Measurements from ENCODE around the gene TMEM259.

TMEM259 gene

GRCh38 chr19:1054102-1055027 is 33.4 kb upstream of the TMEM259 start:
- TF ChIP-seq EZH2phosphoT487 (conservative IDR thresholded peaks at IDR 0.05; ENCODE audit: low read length), result no peak
- TF ChIP-seq, protein P1, sequence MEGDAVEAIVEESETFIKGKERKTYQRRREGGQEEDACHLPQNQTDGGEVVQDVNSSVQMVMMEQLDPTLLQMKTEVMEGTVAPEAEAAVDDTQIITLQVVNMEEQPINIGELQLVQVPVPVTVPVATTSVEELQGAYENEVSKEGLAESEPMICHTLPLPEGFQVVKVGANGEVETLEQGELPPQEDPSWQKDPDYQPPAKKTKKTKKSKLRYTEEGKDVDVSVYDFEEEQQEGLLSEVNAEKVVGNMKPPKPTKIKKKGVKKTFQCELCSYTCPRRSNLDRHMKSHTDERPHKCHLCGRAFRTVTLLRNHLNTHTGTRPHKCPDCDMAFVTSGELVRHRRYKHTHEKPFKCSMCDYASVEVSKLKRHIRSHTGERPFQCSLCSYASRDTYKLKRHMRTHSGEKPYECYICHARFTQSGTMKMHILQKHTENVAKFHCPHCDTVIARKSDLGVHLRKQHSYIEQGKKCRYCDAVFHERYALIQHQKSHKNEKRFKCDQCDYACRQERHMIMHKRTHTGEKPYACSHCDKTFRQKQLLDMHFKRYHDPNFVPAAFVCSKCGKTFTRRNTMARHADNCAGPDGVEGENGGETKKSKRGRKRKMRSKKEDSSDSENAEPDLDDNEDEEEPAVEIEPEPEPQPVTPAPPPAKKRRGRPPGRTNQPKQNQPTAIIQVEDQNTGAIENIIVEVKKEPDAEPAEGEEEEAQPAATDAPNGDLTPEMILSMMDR (IDR thresholded peaks at IDR 0.05; ENCODE audit: insufficient read depth, low read length, poor library complexity, severe bottlenecking), result no peak
- H3K4me2 ChIP-seq (ENCODE audit: low read depth, low read length, poor library complexity, severe bottlenecking), result no peak overlapping the region
- no peak overlapping the region for H3K4me3 ChIP-seq (ENCODE audit: insufficient read depth, low read length, poor library complexity, severe bottlenecking)
- H3K79me2 ChIP-seq (ENCODE audit: insufficient read depth, low read length), result no peaks in the 10 kb centered on the region
- no peaks in the 10 kb centered on the region for H4K20me1 ChIP-seq (ENCODE audit: low read depth, low read length)
- no peaks in the 10 kb centered on the region for H3K27me3 ChIP-seq (ENCODE audit: low read length)
- no peak overlapping the region for H3K27ac ChIP-seq (ENCODE audit: low read depth, low read length)
- 0 out of 2 replicates have a peak, but pooled peaks cover 4% of the 10 kb centered on the region for H3F3A ChIP-seq (ENCODE audit: insufficient read depth)
- no peaks in the 10 kb centered on the region for H3K9me2 ChIP-seq (replicated peaks; ENCODE audit: insufficient read depth, low read length)
- H2AFZ ChIP-seq (ENCODE audit: low read depth, low read length, severe bottlenecking), result no peak overlapping the region
- no peaks in the 10 kb centered on the region for H3K36me3 ChIP-seq (ENCODE audit: low read length)
- no peak overlapping the region for H3K9ac ChIP-seq (ENCODE audit: low read length)
- no peaks in the 10 kb centered on the region for H3K9me3 ChIP-seq (ENCODE audit: insufficient read depth, low read length)

GRCh38 chr19:1053176-1054101 is 32.5 kb upstream of the TMEM259 start:
- no peaks in the 10 kb centered on the region for H3K9me3 ChIP-seq (ENCODE audit: insufficient read depth, low read length)
- no peak overlapping the region for H3K27ac ChIP-seq (ENCODE audit: low read depth, low read length)
- 0 out of 2 replicates have a peak, but pooled peaks cover 4% of the 10 kb centered on the region for H3F3A ChIP-seq (ENCODE audit: insufficient read depth)
- H3K79me2 ChIP-seq (ENCODE audit: insufficient read depth, low read length), result no peaks in the 10 kb centered on the region
- no peak overlapping the region for H3K4me2 ChIP-seq (ENCODE audit: low read depth, low read length, poor library complexity, severe bottlenecking)
- no peaks in the 10 kb centered on the region for H4K20me1 ChIP-seq (ENCODE audit: low read depth, low read length)
- no peak overlapping the region for H2AFZ ChIP-seq (ENCODE audit: low read depth, low read length, severe bottlenecking)
- no peak for TF ChIP-seq EZH2phosphoT487 (conservative IDR thresholded peaks at IDR 0.05; ENCODE audit: low read length)
- TF ChIP-seq, protein P1 (IDR thresholded peaks at IDR 0.05; ENCODE audit: insufficient read depth, low read length, poor library complexity, severe bottlenecking), result no peak
- no peaks in the 10 kb centered on the region for H3K9me2 ChIP-seq (replicated peaks; ENCODE audit: insufficient read depth, low read length)
- no peak overlapping the region for H3K9ac ChIP-seq (ENCODE audit: low read length)
- no peaks in the 10 kb centered on the region for H3K27me3 ChIP-seq (ENCODE audit: low read length)
- no peaks in the 10 kb centered on the region for H3K36me3 ChIP-seq (ENCODE audit: low read length)
- H3K4me3 ChIP-seq (ENCODE audit: insufficient read depth, low read length, poor library complexity, severe bottlenecking), result no peak overlapping the region

- H3F3A ChIP-seq (ENCODE audit: insufficient read depth), result 0 out of 2 replicates have a peak, but pooled peaks cover 2% of the 10 kb centered on the region
- H3K79me2 ChIP-seq (ENCODE audit: insufficient read depth, low read length), result no peaks in the 10 kb centered on the region
- H3K4me3 ChIP-seq (ENCODE audit: insufficient read depth, low read length, poor library complexity, severe bottlenecking), result no peak overlapping the region
- H3K4me2 ChIP-seq (ENCODE audit: low read depth, low read length, poor library complexity, severe bottlenecking), result no peak overlapping the region
- H3K9me2 ChIP-seq (replicated peaks; ENCODE audit: insufficient read depth, low read length), result no peaks in the 10 kb centered on the region
- no peak overlapping the region for H2AFZ ChIP-seq (ENCODE audit: low read depth, low read length, severe bottlenecking)
- H3K9me3 ChIP-seq (ENCODE audit: insufficient read depth, low read length), result no peaks in the 10 kb centered on the region
- H4K20me1 ChIP-seq (ENCODE audit: low read depth, low read length), result no peaks in the 10 kb centered on the region
- no peak overlapping the region for H3K27ac ChIP-seq (ENCODE audit: low read depth, low read length)
- TF ChIP-seq EZH2phosphoT487 (conservative IDR thresholded peaks at IDR 0.05; ENCODE audit: low read length), result no peak
- TF ChIP-seq, protein P1 (IDR thresholded peaks at IDR 0.05; ENCODE audit: insufficient read depth, low read length, poor library complexity, severe bottlenecking), result no peak
- H3K27me3 ChIP-seq (ENCODE audit: low read length), result no peaks in the 10 kb centered on the region
- no peaks in the 10 kb centered on the region for H3K36me3 ChIP-seq (ENCODE audit: low read length)
- no peak overlapping the region for H3K9ac ChIP-seq (ENCODE audit: low read length)
Observed at GRCh38 chr19:1052349-1052975, 31.5 kb upstream of the TMEM259 start.
